ENCODE measurements around the gene SIRT3.

DNA sequence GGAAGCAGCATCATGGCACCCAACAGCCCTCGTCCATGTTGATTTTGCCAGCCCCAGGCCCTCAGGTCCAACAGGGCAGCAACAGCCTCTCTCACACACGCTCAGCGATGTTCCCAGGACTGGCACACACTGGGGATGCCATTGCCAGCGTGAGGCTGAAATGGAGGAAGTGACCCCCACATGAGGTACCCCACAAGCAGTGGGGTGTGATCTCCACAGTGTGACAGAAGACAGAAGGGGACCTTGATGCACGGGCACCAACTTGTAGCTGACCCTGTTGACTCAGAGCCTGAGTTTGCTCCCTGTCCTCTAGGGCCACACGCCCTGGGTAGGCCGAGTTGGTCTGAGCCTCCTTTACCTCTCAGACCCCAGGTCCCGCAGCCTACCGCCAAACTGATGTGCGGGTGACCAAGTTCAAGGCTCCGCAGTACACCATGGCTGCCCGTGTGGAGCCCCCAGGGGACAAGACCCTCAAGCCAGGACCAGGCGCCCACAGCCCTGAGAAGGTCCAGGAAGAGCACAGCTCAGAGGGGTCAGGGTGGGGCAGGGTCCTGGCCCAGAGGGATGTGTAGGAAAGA lies 37.0 kb downstream of the SIRT3 start:
- TF ChIP-seq POLR2AphosphoS5 (IDR thresholded peaks at IDR 0.05; ENCODE audit: borderline replicate concordance, low read depth, low read length), result no peak
- no peak for TF ChIP-seq EZH2 (IDR thresholded peaks at IDR 0.05)
- no peak for TF ChIP-seq FOXP2 (optimal IDR thresholded peaks at IDR 0.05; ENCODE audit: control extremely low read depth, extremely low read length, insufficient read depth)

Measured in SK-N-MC (cell line).